Neural cell (in vitro differentiated cells): ENCODE data around the gene ATG9B. TPM values are rescaled to one million over a fixed set of nuclear protein-coding genes. Genes with fewer than 3 reads are reported as not detected.

Source experiments
- H2AFZ ChIP-seq: fragments of 200-600, 300-800 bp; sonication (generic), shearing (Covaris generic); 2 replicates; pipeline ENCODE4 v1.6.0; 2014; ENCODE audit warnings: low read depth, mild to moderate bottlenecking, antibody characterized with exemption, low read length, moderate library complexity
- H3F3A ChIP-seq: fragments of 200-600 bp; shearing (Covaris generic); 2 replicates; pipeline ENCODE4 v1.6.1; 2016; ENCODE audit warnings: mild to moderate bottlenecking, moderate library complexity, mixed read lengths, antibody characterized with exemption, low read length; ENCODE audit not compliant: insufficient read depth, poor library complexity, severe bottlenecking
- H3K27ac ChIP-seq: fragments of 200-600, 300-800 bp; sonication (generic), shearing (Covaris generic); 2 replicates; pipeline ENCODE4 v1.5.1; 2014; ENCODE audit warnings: mild to moderate bottlenecking, low read length, moderate library complexity
- H3K27me3 ChIP-seq: fragments of 300-800, 200-600 bp; sonication (generic), shearing (Covaris generic); 2 replicates; pipeline ENCODE4 v1.6.0; 2014; ENCODE audit warnings: mild to moderate bottlenecking, low read depth, low read length, moderate library complexity; ENCODE audit not compliant: insufficient read depth
- H3K36me3 ChIP-seq: fragments of 300-800, 200-600 bp; sonication (generic), shearing (Covaris generic); 2 replicates; pipeline ENCODE4 v1.5.1; 2014; ENCODE audit warnings: mild to moderate bottlenecking, antibody characterized with exemption, low read length, moderate library complexity; ENCODE audit not compliant: insufficient read depth
- H3K4me2 ChIP-seq: fragments of 300-800, 200-600 bp; sonication (generic), shearing (Covaris generic); 2 replicates; pipeline ENCODE4 v1.6.0; 2014; ENCODE audit warnings: mild to moderate bottlenecking, low read length
- H3K4me3 ChIP-seq: fragments of 300-800, 200-600 bp; sonication (generic), shearing (Covaris generic); 2 replicates; pipeline ENCODE4 v1.5.1; 2014; ENCODE audit warnings: mild to moderate bottlenecking, low read length, moderate library complexity
- H3K79me2 ChIP-seq: fragments of 200-600 bp; shearing (Covaris generic); replicated peaks from 2 replicates; pipeline ENCODE4 v1.6.0; 2014; ENCODE audit warnings: mild to moderate bottlenecking, low read length, moderate library complexity; ENCODE audit not compliant: insufficient read depth
- H3K9ac ChIP-seq: fragments of 300-800, 200-600 bp; sonication (generic), shearing (Covaris generic); 2 replicates; pipeline ENCODE4 v1.6.1; 2016; ENCODE audit warnings: mild to moderate bottlenecking, low read length, mixed read lengths
- H3K9me2 ChIP-seq: fragments of 200-600 bp; shearing (Covaris generic); 2 replicates; pipeline ENCODE4 v1.6.1; 2016; ENCODE audit warnings: mild to moderate bottlenecking, low read length, mixed read lengths; ENCODE audit not compliant: insufficient read depth
- H3K9me3 ChIP-seq: fragments of 200-600, 300-800 bp; sonication (generic), shearing (Covaris generic); 2 replicates; pipeline ENCODE4 v1.6.1; 2016; ENCODE audit warnings: mild to moderate bottlenecking, mixed run types, low read length, moderate library complexity, mixed read lengths
- H4K20me1 ChIP-seq: fragments of 200-600 bp; shearing (Covaris generic); 2 replicates; pipeline ENCODE4 v1.6.1; 2016; ENCODE audit warnings: mild to moderate bottlenecking, mixed run types; ENCODE audit not compliant: insufficient read depth
- EP300 ChIP-seq: fragments of 450-650 bp; conservative IDR thresholded peaks from 2 replicates; pipeline ENCODE4 v1.6.1; 2014; ENCODE audit warnings: antibody characterized with exemption, mild to moderate bottlenecking, moderate library complexity; ENCODE audit not compliant: poor library complexity, severe bottlenecking
- EZH2 ChIP-seq: fragments of 200-600, 300-800 bp; shearing (Covaris generic), sonication (generic); IDR thresholded peaks from 2 replicates; pipeline ENCODE4 v1.6.1; 2014; ENCODE audit warnings: antibody characterized with exemption, low read length, borderline replicate concordance, mild to moderate bottlenecking; ENCODE audit not compliant: insufficient read depth, poor library complexity, severe bottlenecking
- MXI1 ChIP-seq: fragments of 450-650 bp; conservative IDR thresholded peaks from 2 replicates; pipeline ENCODE4 v1.6.1; 2014; ENCODE audit warnings: antibody characterized with exemption, mild to moderate bottlenecking; ENCODE audit not compliant: poor library complexity, severe bottlenecking
- POLR2AphosphoS5 ChIP-seq: IDR thresholded peaks from 2 replicates; pipeline ENCODE4 v1.6.1; 2012
- RAD21 ChIP-seq: fragments of 450-650 bp; conservative IDR thresholded peaks from 2 replicates; pipeline ENCODE4 v1.6.1; 2014; ENCODE audit warnings: antibody characterized with exemption, mild to moderate bottlenecking, moderate library complexity
- SMC3 ChIP-seq: fragments of 450-650 bp; conservative IDR thresholded peaks from 2 replicates; pipeline ENCODE4 v1.6.1; 2014; ENCODE audit warnings: antibody characterized with exemption, mild to moderate bottlenecking, moderate library complexity; ENCODE audit not compliant: poor library complexity
- TAF1 ChIP-seq: IDR thresholded peaks from 2 replicates; pipeline ENCODE4 v1.6.1; 2012; ENCODE audit warnings: low read depth
- polyA plus RNA-seq: library from polyadenylated mRNA; depleted of rRNA; stranded (reverse); fragments of >200 nt; gene quantifications from 2 replicates; pipeline ENCODE4 v1.2.3, GENCODE V29; 2014
- TF ChIP-seq, protein P1 (sequence below): fragments of 450-650 bp; IDR thresholded peaks from 2 replicates; pipeline ENCODE4 v1.5.1; 2014; ENCODE audit warnings: antibody characterized with exemption, mild to moderate bottlenecking, moderate library complexity; ENCODE audit not compliant: poor library complexity, severe bottlenecking
- TF ChIP-seq, protein P2 (sequence below): IDR thresholded peaks from 2 replicates; pipeline ENCODE4 v1.6.1; 2012; ENCODE audit warnings: borderline replicate concordance

Gene ATG9B
- polyA plus RNA-seq, 1 donor from 2014 or later, result 1.4 TPM

DNA sequence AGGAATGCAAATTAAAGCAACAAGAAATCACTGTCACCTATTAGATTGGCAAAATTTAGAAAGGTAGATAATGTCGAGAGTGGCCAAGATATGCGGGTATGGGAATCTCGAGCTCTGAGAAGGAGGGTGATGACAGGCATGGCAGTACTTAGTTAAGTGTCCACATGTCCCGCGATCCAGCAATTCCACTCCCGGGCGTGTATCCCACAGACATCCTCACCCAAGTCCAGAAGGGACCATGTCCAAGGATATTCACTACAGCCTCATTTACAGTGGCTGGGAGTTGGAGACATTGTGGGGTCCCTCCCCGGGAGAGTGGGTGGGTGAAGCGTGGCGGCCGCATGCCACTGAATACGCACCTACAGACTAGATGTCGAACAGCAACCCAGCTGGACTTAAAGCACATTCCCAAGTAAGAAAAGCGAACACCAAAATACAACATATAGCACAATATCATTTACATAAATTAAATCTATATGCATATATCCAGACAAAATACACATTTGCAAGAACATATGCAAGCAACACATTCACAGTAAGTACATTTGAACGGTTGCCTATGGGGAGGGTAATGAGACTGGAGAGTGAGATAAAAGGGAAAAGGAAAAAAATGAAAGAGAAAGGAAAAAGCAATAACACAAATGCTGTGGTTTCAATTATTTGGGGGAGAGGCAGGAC lies 56.1 kb downstream of the ATG9B start:
- Histone ChIP-seq H3K9me3 (no peaks in the 10 kb centered on the region), H3K4me2 (no peak overlapping the region), H3K4me3 (no peak overlapping the region), H3K27me3 (no peaks in the 10 kb centered on the region), H3K36me3 (no peaks in the 10 kb centered on the region), H2AFZ (no peak overlapping the region), H3K9me2 (no peaks in the 10 kb centered on the region), H3K27ac (no peak overlapping the region), H3F3A (no peaks in the 10 kb centered on the region), H3K79me2 (peaks cover 25% of the 10 kb centered on the region), H4K20me1 (no peaks in the 10 kb centered on the region), H3K9ac (no peak overlapping the region)
- TF ChIP-seq TAF1 (no peak), EP300 (no peak), SMC3 (no peak), RAD21 (no peak), POLR2AphosphoS5 (no peak), EZH2 (no peak), MXI1 (no peak)
- TF ChIP-seq, protein P1, sequence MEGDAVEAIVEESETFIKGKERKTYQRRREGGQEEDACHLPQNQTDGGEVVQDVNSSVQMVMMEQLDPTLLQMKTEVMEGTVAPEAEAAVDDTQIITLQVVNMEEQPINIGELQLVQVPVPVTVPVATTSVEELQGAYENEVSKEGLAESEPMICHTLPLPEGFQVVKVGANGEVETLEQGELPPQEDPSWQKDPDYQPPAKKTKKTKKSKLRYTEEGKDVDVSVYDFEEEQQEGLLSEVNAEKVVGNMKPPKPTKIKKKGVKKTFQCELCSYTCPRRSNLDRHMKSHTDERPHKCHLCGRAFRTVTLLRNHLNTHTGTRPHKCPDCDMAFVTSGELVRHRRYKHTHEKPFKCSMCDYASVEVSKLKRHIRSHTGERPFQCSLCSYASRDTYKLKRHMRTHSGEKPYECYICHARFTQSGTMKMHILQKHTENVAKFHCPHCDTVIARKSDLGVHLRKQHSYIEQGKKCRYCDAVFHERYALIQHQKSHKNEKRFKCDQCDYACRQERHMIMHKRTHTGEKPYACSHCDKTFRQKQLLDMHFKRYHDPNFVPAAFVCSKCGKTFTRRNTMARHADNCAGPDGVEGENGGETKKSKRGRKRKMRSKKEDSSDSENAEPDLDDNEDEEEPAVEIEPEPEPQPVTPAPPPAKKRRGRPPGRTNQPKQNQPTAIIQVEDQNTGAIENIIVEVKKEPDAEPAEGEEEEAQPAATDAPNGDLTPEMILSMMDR, result no peak
- TF ChIP-seq, protein P2, sequence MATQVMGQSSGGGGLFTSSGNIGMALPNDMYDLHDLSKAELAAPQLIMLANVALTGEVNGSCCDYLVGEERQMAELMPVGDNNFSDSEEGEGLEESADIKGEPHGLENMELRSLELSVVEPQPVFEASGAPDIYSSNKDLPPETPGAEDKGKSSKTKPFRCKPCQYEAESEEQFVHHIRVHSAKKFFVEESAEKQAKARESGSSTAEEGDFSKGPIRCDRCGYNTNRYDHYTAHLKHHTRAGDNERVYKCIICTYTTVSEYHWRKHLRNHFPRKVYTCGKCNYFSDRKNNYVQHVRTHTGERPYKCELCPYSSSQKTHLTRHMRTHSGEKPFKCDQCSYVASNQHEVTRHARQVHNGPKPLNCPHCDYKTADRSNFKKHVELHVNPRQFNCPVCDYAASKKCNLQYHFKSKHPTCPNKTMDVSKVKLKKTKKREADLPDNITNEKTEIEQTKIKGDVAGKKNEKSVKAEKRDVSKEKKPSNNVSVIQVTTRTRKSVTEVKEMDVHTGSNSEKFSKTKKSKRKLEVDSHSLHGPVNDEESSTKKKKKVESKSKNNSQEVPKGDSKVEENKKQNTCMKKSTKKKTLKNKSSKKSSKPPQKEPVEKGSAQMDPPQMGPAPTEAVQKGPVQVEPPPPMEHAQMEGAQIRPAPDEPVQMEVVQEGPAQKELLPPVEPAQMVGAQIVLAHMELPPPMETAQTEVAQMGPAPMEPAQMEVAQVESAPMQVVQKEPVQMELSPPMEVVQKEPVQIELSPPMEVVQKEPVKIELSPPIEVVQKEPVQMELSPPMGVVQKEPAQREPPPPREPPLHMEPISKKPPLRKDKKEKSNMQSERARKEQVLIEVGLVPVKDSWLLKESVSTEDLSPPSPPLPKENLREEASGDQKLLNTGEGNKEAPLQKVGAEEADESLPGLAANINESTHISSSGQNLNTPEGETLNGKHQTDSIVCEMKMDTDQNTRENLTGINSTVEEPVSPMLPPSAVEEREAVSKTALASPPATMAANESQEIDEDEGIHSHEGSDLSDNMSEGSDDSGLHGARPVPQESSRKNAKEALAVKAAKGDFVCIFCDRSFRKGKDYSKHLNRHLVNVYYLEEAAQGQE, result no peak

DNA sequence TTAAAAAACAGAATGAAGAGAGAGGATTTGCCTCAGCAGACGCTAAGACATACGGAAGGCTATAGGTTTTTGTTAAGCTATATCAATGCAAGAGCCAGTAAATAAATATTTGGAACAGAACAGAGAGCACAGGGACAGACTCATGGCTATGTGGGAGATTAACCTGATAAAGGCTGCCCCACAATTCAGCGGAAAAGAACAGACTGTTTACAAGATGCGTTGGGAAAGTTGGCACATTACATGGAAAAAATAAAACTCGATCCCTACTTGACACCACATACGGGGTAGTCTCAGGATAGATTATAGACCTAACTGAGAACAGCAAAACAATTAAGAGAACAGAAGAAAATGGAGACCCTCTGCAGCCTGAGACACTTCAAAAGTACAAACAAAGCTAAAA lies 56.9 kb downstream of the ATG9B start:
- no peak overlapping the region for H3K4me2 ChIP-seq
- no peaks in the 10 kb centered on the region for H3F3A ChIP-seq
- no peak overlapping the region for H2AFZ ChIP-seq
- no peaks in the 10 kb centered on the region for H3K27me3 ChIP-seq
- H3K9ac ChIP-seq, result no peak overlapping the region
- no peaks in the 10 kb centered on the region for H3K9me2 ChIP-seq
- TF ChIP-seq EP300 (no peak), RAD21 (no peak), MXI1 (no peak), TAF1 (no peak), EZH2 (no peak), SMC3 (no peak), POLR2AphosphoS5 (no peak)
- TF ChIP-seq, protein P1, result no peak
- TF ChIP-seq, protein P2, result no peak
- H3K4me3 ChIP-seq, result no peak overlapping the region
- no peaks in the 10 kb centered on the region for H3K9me3 ChIP-seq
- no peak overlapping the region for H3K27ac ChIP-seq
- H3K79me2 ChIP-seq, result peaks cover 18% of the 10 kb centered on the region
- H3K36me3 ChIP-seq, result no peaks in the 10 kb centered on the region
- H4K20me1 ChIP-seq, result no peaks in the 10 kb centered on the region
